Upper lobe of right lung (tissue), 1 donor: ENCODE data around the gene TARBP1. TPM values are rescaled to one million over a fixed set of nuclear protein-coding genes. Genes with fewer than 3 reads are reported as not detected.
"Not testable (repeated sequence)": the region's sequence is repeated elsewhere in the genome, so short reads cannot be mapped to it uniquely, and the experiment has no call there.

Experiments used
- ATAC-seq: fragments of 200-7000 bp; cut with Tn5 transposase; one replicate; pipeline ENCODE4 v1.9.1; 2020; ENCODE audit warnings: mild to moderate bottlenecking, moderate library complexity
- DNase-seq: peaks from one replicate; pipeline ENCODE4 v3.0.0-alpha.2; 2020
- H3K27ac ChIP-seq: fragments of 200-600 bp; one replicate; pipeline ENCODE4 v1.8.0; 2022
- H3K27me3 ChIP-seq: fragments of 200-600 bp; one replicate; pipeline ENCODE4 v1.8.0; 2022; ENCODE audit warnings: mild to moderate bottlenecking
- H3K36me3 ChIP-seq: fragments of 200-600 bp; one replicate; pipeline ENCODE4 v1.8.0; 2022
- H3K4me1 ChIP-seq: fragments of 200-600 bp; one replicate; pipeline ENCODE4 v1.8.0; 2022
- H3K4me3 ChIP-seq: fragments of 200-600 bp; one replicate; pipeline ENCODE4 v1.8.0; 2022; ENCODE audit warnings: mild to moderate bottlenecking
- H3K9me3 ChIP-seq: fragments of 200-600 bp; one replicate; pipeline ENCODE4 v1.8.0; 2022
- CTCF ChIP-seq: fragments of 200-600 bp; IDR thresholded peaks from one replicate; pipeline ENCODE4 v1.8.0; 2022; ENCODE audit warnings: antibody characterized with exemption
- intact Hi-C: fragments of 100-400 bp; cut with DNase I; formaldehyde crosslinking; loops from one replicate; pipeline ENCODE4 v1.11.0; 2022
- total RNA-seq: library from RNA; stranded (reverse); fragmentation: NEBNext Ultra II Directional; extraction: Animal tissue kit (Norgen Biotek cat#: 25700); gene quantifications from one replicate; pipeline ENCODE4 v1.2.1, GENCODE V29; 2021
- donor health status: DM: no; HTN: yes; CAD: no; lungs with severe emphysema.

TARBP1 gene
- total RNA-seq, 1 donor from 2014 or later, result 18.3 TPM

- no peak overlapping the region for H3K27ac ChIP-seq
- H3K36me3 ChIP-seq, result no peaks in the 10 kb centered on the region
- DNase-seq, result no peak
- H3K4me3 ChIP-seq, result no peak overlapping the region
- no peaks in the 10 kb centered on the region for H3K27me3 ChIP-seq
- intact Hi-C loops, result no loop called here
- H3K4me1 ChIP-seq, result peaks cover 6% of the 10 kb centered on the region
- H3K9me3 ChIP-seq, result no peaks in the 10 kb centered on the region
- no peak for TF ChIP-seq CTCF
- no peak for ATAC-seq
Measured at GRCh38 chr1:234368320-234369032, 110.5 kb downstream of the TARBP1 start.

GRCh38 chr1:234362558-234362957, 116.4 kb downstream of the TARBP1 start:
- no peak overlapping the region for H3K27ac ChIP-seq
- ATAC-seq, result no peak
- no peaks in the 10 kb centered on the region for H3K4me1 ChIP-seq
- no peaks in the 10 kb centered on the region for H3K9me3 ChIP-seq
- no peaks in the 10 kb centered on the region for H3K36me3 ChIP-seq
- DNase-seq, result no peak
- no peaks in the 10 kb centered on the region for H3K27me3 ChIP-seq
- intact Hi-C loops, result no loop called here
- no peak for TF ChIP-seq CTCF
- no peak overlapping the region for H3K4me3 ChIP-seq

- no peaks in the 10 kb centered on the region for H3K27me3 ChIP-seq
- H3K27ac ChIP-seq, result no peak overlapping the region
- no peak for DNase-seq
- no peak for TF ChIP-seq CTCF
- no peaks in the 10 kb centered on the region for H3K36me3 ChIP-seq
- H3K4me3 ChIP-seq, result no peak overlapping the region
- H3K4me1 ChIP-seq, result no peaks in the 10 kb centered on the region
- intact Hi-C loops, result no loop called here
- ATAC-seq, result no peak
- H3K9me3 ChIP-seq, result no peaks in the 10 kb centered on the region
Measured at GRCh38 chr1:234361102-234361603, 117.8 kb downstream of the TARBP1 start.

GRCh38 chr1:234357831-234358230, 121.1 kb downstream of the TARBP1 start:
- ATAC-seq, result no peak
- H3K27me3 ChIP-seq, result no peaks in the 10 kb centered on the region
- no peak overlapping the region for H3K4me3 ChIP-seq
- no peaks in the 10 kb centered on the region for H3K9me3 ChIP-seq
- no peak for DNase-seq
- H3K4me1 ChIP-seq, result no peaks in the 10 kb centered on the region
- TF ChIP-seq CTCF, result no peak
- no peak overlapping the region for H3K27ac ChIP-seq
- intact Hi-C loops, result no loop called here
- H3K36me3 ChIP-seq, result no peaks in the 10 kb centered on the region

- DNase-seq, result peak; percentile 85
- intact Hi-C loops, H3K4me1 ChIP-seq, H3K27ac ChIP-seq, H3K9me3 ChIP-seq, H3K27me3 ChIP-seq, H3K36me3 ChIP-seq: not testable (repeated sequence)
- ATAC-seq, result peak; percentile 91
- H3K4me3 ChIP-seq, result peak overlapping the region; percentile 50
Measured at GRCh38 chr1:234356615-234357269, 122.2 kb downstream of the TARBP1 start.

- intact Hi-C loops, result no loop called here
- Histone ChIP-seq H3K4me1 (no peaks in the 10 kb centered on the region), H3K36me3 (no peaks in the 10 kb centered on the region), H3K9me3 (no peaks in the 10 kb centered on the region), H3K4me3 (peak overlapping the region; percentile 50), H3K27ac (no peak overlapping the region), H3K27me3 (no peaks in the 10 kb centered on the region)
- DNase-seq (no peak), ATAC-seq (no peak)
- TF ChIP-seq CTCF, result no peak
Measured at GRCh38 chr1:234355782-234356510, 123.0 kb downstream of the TARBP1 start.
